OCI-M2 (cell line): ENCODE results near the gene EEF1AKMT1.
"Not testable (repeated sequence)": the region's sequence is repeated elsewhere in the genome, so short reads cannot be mapped to it uniquely, and the experiment has no call there.

Experiments used
- DNase-seq: peaks from one replicate; lab custom pipeline; 2025; ENCODE audit not compliant: unreplicated experiment; lab: John Stamatoyannopoulos, UW

Gene EEF1AKMT1

DNA sequence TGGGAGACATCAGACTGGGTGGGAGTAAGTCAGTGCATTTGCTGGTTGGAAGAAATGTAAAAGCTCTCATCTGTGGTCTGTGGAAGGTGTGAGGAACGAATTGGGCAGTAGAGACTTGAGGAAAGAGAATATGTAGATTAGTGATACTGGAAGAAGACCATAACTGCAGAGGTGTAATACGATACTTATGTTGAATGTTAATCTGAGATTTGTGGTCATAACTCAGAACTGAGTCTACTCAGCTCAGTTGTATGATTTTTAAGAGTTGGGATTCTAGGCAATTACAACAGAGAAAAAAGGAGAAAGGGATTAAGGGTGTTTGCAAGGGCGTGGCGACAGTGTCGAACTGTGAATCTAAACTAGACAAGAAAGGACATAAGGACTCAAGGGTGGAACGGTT is 73.5 kb downstream of the EEF1AKMT1 start:
- DNase-seq = no peak

DNA sequence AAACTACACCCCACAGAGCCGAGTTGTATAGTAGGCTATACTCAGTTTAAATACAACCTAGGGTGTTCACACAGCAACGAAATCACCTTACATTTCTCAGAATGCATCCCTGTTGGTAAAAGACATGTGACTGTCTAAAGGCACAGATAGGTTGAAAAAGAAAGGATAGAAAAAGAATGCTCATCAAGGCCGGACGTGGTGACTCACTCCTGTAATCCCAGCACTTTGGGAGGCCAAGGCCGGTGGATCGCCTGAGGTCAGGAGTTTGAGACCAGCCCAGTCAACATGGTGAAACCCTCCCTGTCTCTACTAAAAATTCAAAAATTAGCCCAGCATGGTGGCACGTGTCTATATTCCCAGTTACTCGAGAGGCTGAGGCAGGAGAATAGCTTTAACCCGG is 74.0 kb downstream of the EEF1AKMT1 start:
- DNase-seq = no peak

DNA sequence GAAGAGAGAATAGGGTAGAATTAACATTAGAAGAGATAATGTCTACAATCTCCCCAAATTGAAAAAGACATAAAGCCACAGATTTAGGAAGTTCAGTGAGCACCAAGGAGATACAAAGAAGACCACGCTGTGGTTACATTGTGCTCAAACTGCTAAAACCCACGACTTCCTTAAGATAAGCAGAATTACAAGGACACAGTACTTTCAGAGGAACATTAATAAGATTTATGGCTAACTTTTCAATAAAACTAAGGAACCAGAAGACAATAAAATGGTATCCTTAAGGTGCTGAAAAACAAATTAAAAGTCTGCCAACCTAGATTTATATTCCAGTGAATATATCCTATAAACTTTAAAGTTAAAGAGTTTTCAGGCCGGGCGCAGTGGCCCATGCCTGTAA is 77.7 kb downstream of the EEF1AKMT1 start:
- no peak for DNase-seq

DNA sequence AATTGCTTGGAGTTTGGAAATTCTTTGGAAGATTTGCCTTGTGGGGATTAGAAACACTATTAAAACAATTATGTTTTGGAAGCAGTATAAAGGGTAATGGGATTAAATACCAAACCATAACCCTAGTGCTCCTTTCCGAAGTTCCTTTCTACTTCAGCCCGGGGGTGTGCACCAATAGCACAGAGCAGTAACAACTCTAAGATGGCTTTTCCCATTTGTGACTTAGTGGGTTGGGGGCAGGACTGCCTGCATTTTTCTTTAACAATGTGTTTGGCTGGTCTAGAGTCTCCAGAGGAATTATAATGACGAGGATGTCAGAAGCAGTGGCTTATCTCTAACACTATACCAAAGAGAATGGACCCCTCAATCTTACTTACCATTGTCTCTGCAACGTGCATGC is 82.1 kb downstream of the EEF1AKMT1 start:
- no peak for DNase-seq

DNA sequence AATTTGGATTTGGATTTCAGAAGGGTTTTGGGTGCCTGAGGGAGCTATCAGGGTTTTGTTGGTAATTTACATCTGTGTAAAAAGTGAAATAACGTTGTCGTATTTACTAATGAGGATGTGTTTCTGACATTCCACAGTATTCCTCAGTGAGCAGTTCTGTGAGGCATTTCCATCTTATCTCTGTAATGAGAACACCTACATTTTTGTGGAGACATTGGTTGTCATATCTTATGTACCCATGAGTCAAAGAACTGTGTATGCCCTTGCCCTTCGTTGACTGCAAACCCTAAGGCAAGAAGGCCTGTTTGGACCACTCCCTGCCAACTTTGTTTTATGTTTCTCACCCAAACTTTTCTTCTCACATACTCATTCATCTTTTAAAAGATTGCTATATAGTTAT is 84.5 kb downstream of the EEF1AKMT1 start:
- no peak for DNase-seq

DNA sequence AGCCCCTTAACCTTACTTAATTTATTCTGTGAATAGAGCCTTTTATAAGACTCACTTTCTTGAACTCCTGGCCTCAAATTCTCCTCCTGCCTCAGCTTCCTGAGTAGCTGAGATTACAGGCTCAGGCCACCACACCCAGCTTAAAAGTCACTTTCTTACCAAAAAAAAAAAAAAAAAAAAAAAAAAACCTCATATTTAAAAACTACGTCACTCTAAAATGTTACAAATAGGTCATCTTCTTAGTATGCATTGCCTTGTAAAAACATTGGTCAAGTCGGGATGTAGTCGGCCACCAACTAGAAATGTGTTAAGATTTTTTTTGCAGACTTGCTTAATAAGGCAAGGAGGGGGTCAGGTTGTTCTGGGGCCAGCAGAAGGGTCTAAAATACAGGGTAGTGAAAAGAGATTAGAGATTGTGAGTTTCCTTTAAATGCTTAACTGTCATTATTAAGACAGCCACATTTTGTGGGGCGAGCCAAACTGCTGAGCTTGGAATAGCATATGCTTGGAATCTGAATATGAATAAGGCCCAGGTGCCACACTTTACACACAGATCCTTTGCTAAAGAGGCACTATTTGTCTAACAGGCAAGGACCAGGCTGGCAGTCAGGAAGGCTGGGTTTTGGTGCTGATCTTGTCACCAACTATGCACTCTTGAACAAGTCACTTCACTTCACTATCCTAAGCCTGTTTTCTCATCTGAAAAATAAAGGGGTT is 86.7 kb downstream of the EEF1AKMT1 start:
- DNase-seq = no peak

DNA sequence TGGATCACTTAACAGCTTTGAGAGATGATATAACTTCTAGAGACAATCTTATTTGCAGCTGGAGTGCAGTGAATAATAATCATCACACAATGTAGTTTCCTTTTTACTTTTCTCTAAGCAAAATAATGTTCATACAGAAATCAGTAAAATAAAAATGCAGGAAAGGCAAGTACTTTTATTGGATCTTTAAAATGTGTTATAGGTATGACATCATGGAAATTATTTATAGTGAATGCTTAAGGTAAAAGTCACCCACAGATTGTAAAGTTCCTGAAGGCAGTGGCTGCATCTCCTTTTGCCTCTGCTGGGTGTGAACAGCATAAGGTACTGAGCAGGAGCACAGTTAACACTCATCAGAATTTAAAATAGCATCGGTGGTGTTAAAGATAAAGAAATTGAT is 87.6 kb downstream of the EEF1AKMT1 start:
- no peak for DNase-seq

DNA sequence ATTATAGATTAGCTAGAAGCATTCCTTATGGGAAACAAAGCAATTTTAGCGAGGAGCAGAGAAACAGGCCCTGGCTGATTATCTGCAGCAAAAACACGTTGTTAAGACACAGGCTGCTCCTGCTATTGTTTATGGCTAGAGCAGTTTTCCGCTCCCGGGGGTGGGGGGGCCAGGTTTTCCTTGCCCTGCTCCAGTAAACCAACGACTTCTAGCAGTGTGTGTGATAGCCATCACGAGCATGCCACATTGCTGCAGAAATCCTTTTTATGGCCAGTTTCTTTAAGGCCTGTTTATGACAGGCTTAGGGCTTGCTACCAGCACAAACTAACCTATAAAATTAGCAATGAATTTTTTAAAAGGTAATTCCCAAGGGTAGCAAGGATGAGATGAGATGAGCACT is 88.7 kb downstream of the EEF1AKMT1 start:
- DNase-seq = no peak

DNA sequence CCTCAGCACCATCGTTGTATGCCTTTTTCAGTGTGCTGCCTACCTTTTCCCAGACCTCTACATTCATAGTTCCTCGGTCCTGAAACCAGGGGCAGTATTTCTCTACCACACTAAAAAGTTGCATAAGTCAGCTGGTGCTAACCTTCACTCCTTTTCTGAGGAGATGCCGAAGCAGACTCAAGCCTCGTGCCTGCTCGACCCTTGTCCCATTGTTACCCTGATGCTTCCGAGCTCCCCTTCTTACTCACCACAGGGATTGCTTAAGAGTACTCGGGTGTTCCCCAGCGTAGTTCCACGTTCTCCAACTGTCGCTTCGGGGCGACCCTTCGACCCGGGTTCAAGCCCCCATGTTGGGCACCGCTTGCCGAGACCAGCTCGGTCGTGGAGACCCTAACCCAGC is 89.2 kb downstream of the EEF1AKMT1 start:
- no peak for DNase-seq

DNA sequence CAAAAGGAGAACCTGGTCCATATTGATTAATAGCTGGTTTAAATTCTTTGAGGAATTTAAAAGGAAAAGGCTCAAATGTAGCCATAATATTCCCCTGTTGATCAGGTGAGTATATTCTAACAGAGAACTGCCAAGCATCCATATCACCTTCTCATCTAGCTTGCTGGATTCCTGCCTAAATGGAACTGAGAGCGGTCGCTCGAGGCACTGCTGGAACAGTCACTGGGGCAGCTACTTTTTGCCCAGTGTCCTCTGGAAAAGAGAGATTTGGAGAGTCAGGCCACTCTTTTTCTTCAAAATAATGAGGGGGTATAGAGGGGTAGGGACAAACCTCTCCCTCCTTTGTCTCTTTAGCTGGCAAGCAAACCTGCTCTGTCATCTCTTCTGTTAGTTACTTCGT is 89.7 kb downstream of the EEF1AKMT1 start:
- no peak for DNase-seq

DNA sequence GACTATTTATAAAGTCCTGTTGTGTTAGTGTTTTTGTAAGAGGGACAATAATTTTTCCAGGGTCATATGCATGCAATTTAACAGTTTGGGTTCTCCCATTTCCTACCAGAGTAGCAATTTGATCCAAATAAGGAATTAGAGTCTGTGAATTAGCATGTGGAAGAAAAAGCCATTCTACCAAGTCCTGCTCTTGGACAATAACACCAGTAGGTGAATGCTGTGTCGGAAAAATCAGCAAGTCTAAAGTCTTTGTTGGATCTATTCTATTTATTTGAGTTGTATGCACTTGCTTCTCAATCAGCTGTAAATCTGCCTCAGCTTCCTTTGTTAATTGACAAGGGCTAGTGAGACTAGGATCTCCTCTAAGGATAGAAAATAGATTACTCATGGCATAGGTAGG is 91.7 kb downstream of the EEF1AKMT1 start:
- no peak for DNase-seq

DNA sequence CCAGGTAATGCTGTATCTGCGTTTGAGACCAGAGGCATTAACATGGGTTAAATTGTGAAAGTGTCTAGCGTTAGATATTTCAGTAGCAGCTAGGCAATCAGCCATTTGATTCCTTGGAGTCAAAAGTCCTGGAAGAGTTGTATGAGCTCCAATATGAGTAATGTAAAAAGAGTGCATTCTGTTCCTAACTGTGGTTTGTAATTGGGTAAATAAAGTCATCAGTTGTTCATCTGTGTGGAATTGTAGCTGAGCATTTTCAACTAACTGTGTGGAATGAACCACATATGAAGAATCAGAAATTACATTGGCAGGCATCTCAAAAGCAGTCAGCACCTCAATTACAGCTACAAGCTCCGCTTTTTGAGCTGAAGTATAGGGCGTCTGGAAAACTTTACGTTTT is 92.3 kb downstream of the EEF1AKMT1 start:
- DNase-seq = not testable (repeated sequence)

DNA sequence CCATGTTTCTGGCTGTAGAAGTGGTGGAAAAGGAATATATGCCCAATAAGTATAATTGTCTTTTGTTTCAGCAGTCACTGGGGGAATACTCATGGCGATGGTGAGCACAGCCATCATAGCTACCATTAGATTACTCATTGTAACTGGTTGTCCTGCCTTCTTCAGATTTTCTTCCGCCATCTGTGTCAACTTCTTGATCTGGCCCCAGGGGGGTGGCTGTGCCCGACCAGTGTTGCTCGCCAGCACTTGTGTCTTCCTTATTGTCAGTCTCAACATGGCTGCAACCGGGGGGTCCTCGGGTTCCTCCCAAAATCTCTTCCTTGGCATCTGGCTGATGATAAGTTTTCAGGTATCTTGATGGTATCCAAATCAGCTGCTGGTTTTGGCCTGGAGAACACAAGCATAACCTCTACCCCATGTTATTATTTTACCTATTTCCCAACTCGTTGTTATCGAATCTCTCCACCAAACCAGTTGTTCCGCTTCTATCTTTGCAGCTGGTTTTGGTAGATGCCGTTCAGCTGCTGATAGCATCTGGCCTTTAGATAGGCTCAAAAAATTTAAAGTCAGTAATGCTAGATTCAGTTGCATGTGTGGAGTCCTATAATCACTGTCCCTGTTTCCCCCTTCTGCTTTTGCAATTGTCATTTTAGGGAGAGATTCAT is 93.2 kb downstream of the EEF1AKMT1 start:
- DNase-seq = no peak

DNA sequence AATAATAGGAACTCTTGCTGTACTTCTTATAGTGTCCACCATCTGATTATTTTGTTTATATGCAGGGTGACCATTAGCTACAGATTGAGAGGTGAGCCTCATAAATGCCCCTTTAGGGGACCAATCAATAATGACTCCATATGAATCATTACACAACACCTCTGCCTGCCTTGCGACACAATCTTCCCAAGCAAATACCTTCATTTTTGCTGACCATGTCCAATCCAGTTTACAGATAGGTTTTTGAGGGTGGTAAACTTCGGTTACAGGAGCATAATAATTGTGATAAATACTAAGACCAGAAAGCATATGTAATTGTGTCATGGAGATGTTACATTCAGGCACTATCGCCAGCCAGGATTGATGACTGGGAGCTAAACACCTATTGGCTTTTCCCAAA is 93.9 kb downstream of the EEF1AKMT1 start:
- DNase-seq = no peak
